ENCODE data around the gene SLC6A11. TPM values are rescaled to one million over a fixed set of nuclear protein-coding genes. Genes with fewer than 3 reads are reported as not detected.
A peak's percentile ranks its signal among the peaks of the same experiment; 100 is the strongest.

The SLC6A11 gene
- total RNA-seq (2011; cell fraction: chromatin; rRNA removed; ENCODE audit: low replicate concordance), result not detected in 2 replicates
- not detected in 2 replicates for total RNA-seq (2011; cell fraction: nucleolus; rRNA removed)
- total RNA-seq (2011; cell fraction: nucleoplasm; rRNA removed), result 0.61 TPM in 1 of 2 replicates, not detected in the other
- not detected in 2 replicates for total RNA-seq (2014; rRNA removed)
- total RNA-seq (2014; rRNA removed; fragmentation: Illumina TruSeq; extraction: Trizol), result not detected in 2 replicates
- not detected in 2 replicates for total RNA-seq (2015; rRNA removed; fragmentation: Illumina TruSeq; extraction: Trizol)
- total RNA-seq (2021), result not detected in 2 replicates
- not detected in 2 replicates for polyA plus RNA-seq (2011; rRNA removed)
- not detected in 2 replicates for polyA plus RNA-seq (2011; cell fraction: cytosol; rRNA removed)
- polyA plus RNA-seq (2011; cell fraction: nucleus; rRNA removed), result not detected in 2 replicates
- polyA plus RNA-seq (2012), result not detected in 2 replicates
- polyA plus RNA-seq (2014; fragmentation: Illumina TruSeq; extraction: Trizol), result not detected in 2 replicates
- under 1 TPM in 1 of 2 experiments, not detected in 1; 0.04 TPM for polyA plus RNA-seq (2014; fragmentation: Nextera tagmentation; extraction: Ambion mirVana)
- polyA plus RNA-seq (2014; rRNA removed), result not detected in 2 replicates
- not detected in 2 replicates for polyA minus RNA-seq (2011; rRNA and poly(A)+ RNA removed)
- polyA minus RNA-seq (2011; cell fraction: cytosol; rRNA and poly(A)+ RNA removed), result not detected in 2 replicates
- polyA minus RNA-seq (2011; cell fraction: nucleus; rRNA and poly(A)+ RNA removed), result not detected in 2 replicates
- percentile 8 among the genes with signal in this experiment for Bru-seq, nascent RNA
- BruChase-seq, experiment 1, labeled RNA remaining after a 2-hour chase, result percentile 10 among the genes with signal in this experiment
- percentile 10 among the genes with signal in this experiment for BruChase-seq, experiment 2, labeled RNA remaining after a 6-hour chase
- long read RNA-seq, experiment 1, result 0 reads
- long read RNA-seq, experiment 2, result 0 reads
- long read RNA-seq, experiment 3, result 0 reads

GRCh38 chr3:10816019-10816862, at the start of gene SLC6A11:
SLC6A11 (plus strand) TSS chr3:10816228; CDS start chr3:10816266, 38 bp downstream.
- Histone ChIP-seq H3K4me1 (replicated peaks in 1 of 2; ENCODE audit: control insufficient read depth in 2 of 2, insufficient read depth in 2 of 2, low read length in 2 of 2) (peaks cover 0 to 7% of the 10 kb centered on the region in 2 experiments; a peak in 1 of 5 replicates), H3K27ac (ENCODE audit: extremely low read depth, low read depth, low read length) (no peak within 1 kb of the TSS), H3K79me2 (ENCODE audit: control insufficient read depth, insufficient read depth, low read length) (no peaks in the 10 kb centered on the region), H3K9me1 (ENCODE audit: control insufficient read depth, insufficient read depth, low read length) (peaks cover 2% of the 10 kb centered on the region), H3K4me2 (ENCODE audit: insufficient read depth, low read length) (no peak within 1 kb of the TSS), H4K20me1 (replicated peaks; ENCODE audit: control insufficient read depth, insufficient read depth, low read length) (no peaks in the 10 kb centered on the region; the same call in 1 of the 2 replicates), H2AFZ (ENCODE audit: low read depth, low read length) (no peak within 1 kb of the TSS), H3K9ac (ENCODE audit: insufficient read depth in 1 of 2, low read depth in 2 of 2, low read length in 2 of 2) (no peak within 1 kb of the TSS), H3K36me3 (ENCODE audit: control insufficient read depth, insufficient read depth, low read length) (no peaks in the 10 kb centered on the region), H3K9me3 (replicated peaks; ENCODE audit: control insufficient read depth, insufficient read depth, low read depth, low read length) (no peaks in the 10 kb centered on the region), H3K27me3 (ENCODE audit: control insufficient read depth in 2 of 2, insufficient read depth in 2 of 2, low read length in 2 of 2) (peaks cover 8 to 29% of the 10 kb centered on the region in 2 experiments; a peak in 3 of 5 replicates), H3K4me3 (no peak within 1 kb of the TSS)
- BruUV-seq (replicated peaks), result no TSS peak
- DNase-seq (ENCODE audit: extremely low read depth in 1 of 4, low spot score in 3 of 4) (no peak), ATAC-seq (peak; percentile 32; the same call in 1 of the 3 replicates), FAIRE-seq (no peak)
- in situ Hi-C loops (cut with MboI), result no loop called here
- ChIA-PET CTCF (ENCODE audit: low intra/inter-chr PET ratio) (no interaction called here), POLR2A (interaction anchor here (0.8 kb wide), 1 partner anchor 318 kb away, joined by 3 read pairs; no protein-coding TSS in a partner anchor)
- TF ChIP-seq SFPQ (IDR thresholded peaks at IDR 0.05; ENCODE audit: low read depth, low read length) (no peak), E2F6 (IDR thresholded peaks at IDR 0.05; ENCODE audit: borderline replicate concordance in 1 of 2, extremely low read depth in 1 of 2, insufficient read depth in 1 of 2, insufficient read length in 1 of 2, low read depth in 1 of 2, low read length in 1 of 2, poor library complexity in 1 of 2, severe bottlenecking in 1 of 2) (peak in 1 of 2 experiments; percentile 11)
- intact Hi-C loops (cut with micrococcal nuclease), result no loop called here
- 30% methylated on average over 67 of the region's 96 CpGs for WGBS (ENCODE audit: insufficient coverage, low coverage, missing lambda C conversion rate)

Measured in K562 (cell line).